Right atrium auricular region (tissue), 2 donors: ENCODE data around the gene SARS1. TPM values are rescaled to one million over a fixed set of nuclear protein-coding genes. Genes with fewer than 3 reads are reported as not detected.
"Not testable (repeated sequence)": the region's sequence is repeated elsewhere in the genome, so short reads cannot be mapped to it uniquely, and the experiment has no call there.

ENCODE experiments used
- DNase-seq: peaks from one replicate; pipeline ENCODE4 v3.0.0-alpha.2; 2019; ENCODE audit warnings: low spot score
- H3K27ac ChIP-seq, 2 donors: fragments of 200-600 bp; sonication (generic); 1 replicate in 1 of 2; 2 replicates in 1 of 2; pipeline ENCODE4 v1.5.1; 2016 to 2019
- H3K27me3 ChIP-seq, 2 donors: fragments of 200-600 bp; sonication (generic); one replicate each; pipeline versions ENCODE4 v1.5.1 to v1.6.0; 2017 to 2019
- H3K36me3 ChIP-seq: fragments of 200-600 bp; sonication (generic); one replicate; pipeline ENCODE4 v1.5.1; 2016
- H3K4me1 ChIP-seq, 2 donors: fragments of 200-600 bp; sonication (generic); one replicate each; pipeline versions ENCODE4 v1.5.1 to v1.6.0; 2017 to 2019
- H3K4me3 ChIP-seq, 2 donors: fragments of 200-600 bp; sonication (generic); 1 replicate in 1 of 2; 2 replicates in 1 of 2; pipeline ENCODE4 v1.5.1; 2017 to 2019; ENCODE audit warnings: mild to moderate bottlenecking in 1 of 2, moderate library complexity in 1 of 2
- H3K9me3 ChIP-seq, 2 donors: fragments of 200-600 bp; sonication (generic); one replicate each; pipeline ENCODE4 v1.5.1; 2019
- CTCF ChIP-seq, 2 donors: fragments of 200-600 bp; sonication (generic); IDR thresholded peaks; one replicate each; pipeline ENCODE4 v1.5.1; 2019; ENCODE audit warnings: antibody characterized with exemption in 2 of 2
- total RNA-seq, 2 donors: library from RNA; depleted of rRNA; stranded (reverse); fragments of >200 nt; gene quantifications; one replicate each; pipeline ENCODE4 v1.1.0, GENCODE V29; 2016

The SARS1 gene
- total RNA-seq, 2 donors from 2014 or later, result 108 to 130 TPM

GRCh38 chr1:109283748-109284600 is 70.3 kb downstream of the SARS1 start:
- no peaks in the 10 kb centered on the region for H3K36me3 ChIP-seq
- H3K27ac ChIP-seq, result peak overlapping the region; percentile 88 to 91
- DNase-seq, result no peak
- no peaks in the 10 kb centered on the region for H3K9me3 ChIP-seq
- peak overlapping the region; percentile 44 to 66 for H3K4me3 ChIP-seq
- no peaks in the 10 kb centered on the region for H3K27me3 ChIP-seq
- H3K4me1 ChIP-seq, result peaks cover 0 to 25% of the 10 kb centered on the region in 2 donors
- TF ChIP-seq CTCF (IDR thresholded peaks at IDR 0.05), result no peak

DNA sequence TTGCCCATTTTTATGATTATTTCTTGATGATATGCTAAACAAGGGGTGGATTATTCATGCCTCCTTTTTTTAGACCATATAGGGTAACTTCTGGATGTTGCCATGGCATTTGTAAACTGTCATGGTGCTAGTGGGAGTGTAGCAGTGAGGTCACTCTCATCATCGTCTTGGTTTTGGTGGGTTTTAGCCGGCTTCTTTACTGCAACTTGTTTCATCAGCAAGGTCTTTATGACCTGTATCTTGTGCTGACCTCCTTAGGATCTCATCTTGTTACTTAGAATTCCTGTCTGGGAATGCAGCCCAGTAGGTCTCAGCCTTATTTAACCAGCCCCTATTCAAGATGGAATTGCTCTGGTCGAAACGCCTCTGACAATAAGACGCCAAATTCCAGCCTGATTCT is 73.0 kb downstream of the SARS1 start:
- H3K36me3 ChIP-seq, H3K27ac ChIP-seq, H3K4me3 ChIP-seq, DNase-seq, H3K27me3 ChIP-seq, H3K9me3 ChIP-seq: not testable (repeated sequence)
- peaks cover 0 to 27% of the 10 kb centered on the region in 2 donors for H3K4me1 ChIP-seq

Other genes with a start within 250 kb of the SARS1 start
- gene WDR47, start 171.8 kb upstream of the SARS1 start, total RNA-seq, result 10 to 100 TPM; 14.0 to 22.4 TPM
- gene TAF13, start 137.9 kb upstream of the SARS1 start, total RNA-seq, result 10 to 100 TPM; 32.2 to 35.9 TPM
- 10 to 100 TPM; 18.9 to 23.9 TPM for gene TMEM167B, start 123.2 kb upstream of the SARS1 start, total RNA-seq
- gene ELAPOR1, start 99.8 kb upstream of the SARS1 start, total RNA-seq, result under 1 TPM; 0.11 to 0.12 TPM
- 10 to 100 TPM; 20.2 to 23.7 TPM for gene CELSR2, start 35.6 kb downstream of the SARS1 start, total RNA-seq
- 1 to 10 TPM; 2.2 to 2.4 TPM for gene PSRC1, start 69.2 kb downstream of the SARS1 start, total RNA-seq
- gene MYBPHL, start 93.1 kb downstream of the SARS1 start, total RNA-seq, result 100 to 1,000 TPM in 1 of 2 donors, 10 to 100 TPM in 1; 62.2 to 381 TPM
- 100 to 1,000 TPM; 114 to 120 TPM for gene SORT1, start 184.0 kb downstream of the SARS1 start, total RNA-seq
- gene PSMA5, start 212.5 kb downstream of the SARS1 start, total RNA-seq, result 10 to 100 TPM; 19.8 to 27.6 TPM